Measurements from ENCODE around the gene AOC2.
"Not testable (repeated sequence)": the region's sequence is repeated elsewhere in the genome, so short reads cannot be mapped to it uniquely, and the experiment has no call there.

DNA sequence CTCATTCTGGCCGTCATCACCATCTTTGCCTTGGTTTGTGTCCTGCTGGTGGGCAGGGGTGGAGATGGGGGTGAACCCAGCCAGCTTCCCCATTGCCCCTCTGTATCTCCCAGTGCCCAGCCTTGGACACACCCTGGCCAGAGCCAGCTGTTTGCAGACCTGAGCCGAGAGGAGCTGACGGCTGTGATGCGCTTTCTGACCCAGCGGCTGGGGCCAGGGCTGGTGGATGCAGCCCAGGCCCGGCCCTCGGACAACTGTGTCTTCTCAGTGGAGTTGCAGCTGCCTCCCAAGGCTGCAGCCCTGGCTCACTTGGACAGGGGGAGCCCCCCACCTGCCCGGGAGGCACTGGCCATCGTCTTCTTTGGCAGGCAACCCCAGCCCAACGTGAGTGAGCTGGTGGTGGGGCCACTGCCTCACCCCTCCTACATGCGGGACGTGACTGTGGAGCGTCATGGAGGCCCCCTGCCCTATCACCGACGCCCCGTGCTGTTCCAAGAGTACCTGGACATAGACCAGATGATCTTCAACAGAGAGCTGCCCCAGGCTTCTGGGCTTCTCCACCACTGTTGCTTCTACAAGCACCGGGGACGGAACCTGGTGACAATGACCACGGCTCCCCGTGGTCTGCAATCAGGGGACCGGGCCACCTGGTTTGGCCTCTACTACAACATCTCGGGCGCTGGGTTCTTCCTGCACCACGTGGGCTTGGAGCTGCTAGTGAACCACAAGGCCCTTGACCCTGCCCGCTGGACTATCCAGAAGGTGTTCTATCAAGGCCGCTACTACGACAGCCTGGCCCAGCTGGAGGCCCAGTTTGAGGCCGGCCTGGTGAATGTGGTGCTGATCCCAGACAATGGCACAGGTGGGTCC, 7.2 kb downstream of the AOC2 start:
- TF ChIP-seq POLR2AphosphoS5 (IDR thresholded peaks at IDR 0.05; ENCODE audit: borderline replicate concordance, low read depth, low read length); FOXP2 (optimal IDR thresholded peaks at IDR 0.05; ENCODE audit: control extremely low read depth, extremely low read length, insufficient read depth); EZH2 (IDR thresholded peaks at IDR 0.05): not testable (repeated sequence)

All from SK-N-MC (cell line).